Measurements from ENCODE around the gene AP1S3.

DNA sequence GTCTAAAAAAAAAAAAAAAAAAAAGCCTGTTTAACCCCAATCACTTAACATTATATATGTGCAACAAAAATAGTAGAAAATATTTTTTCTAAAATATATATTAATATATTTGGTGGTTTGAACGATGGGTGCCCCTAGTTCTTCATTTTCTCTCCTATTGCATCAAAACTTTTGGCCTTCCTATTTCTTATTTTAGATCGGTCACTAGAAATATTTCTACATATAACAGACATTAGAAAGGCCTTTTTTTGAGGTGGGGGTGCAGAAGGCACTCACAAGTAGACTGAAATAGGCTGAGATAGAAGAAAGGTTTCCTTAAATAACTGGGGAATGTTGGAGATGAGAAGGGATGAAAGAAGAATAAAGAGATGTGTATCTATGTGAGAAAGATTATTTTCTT, 49.3 kb upstream of the AP1S3 start:
- TF ChIP-seq, protein P1, sequence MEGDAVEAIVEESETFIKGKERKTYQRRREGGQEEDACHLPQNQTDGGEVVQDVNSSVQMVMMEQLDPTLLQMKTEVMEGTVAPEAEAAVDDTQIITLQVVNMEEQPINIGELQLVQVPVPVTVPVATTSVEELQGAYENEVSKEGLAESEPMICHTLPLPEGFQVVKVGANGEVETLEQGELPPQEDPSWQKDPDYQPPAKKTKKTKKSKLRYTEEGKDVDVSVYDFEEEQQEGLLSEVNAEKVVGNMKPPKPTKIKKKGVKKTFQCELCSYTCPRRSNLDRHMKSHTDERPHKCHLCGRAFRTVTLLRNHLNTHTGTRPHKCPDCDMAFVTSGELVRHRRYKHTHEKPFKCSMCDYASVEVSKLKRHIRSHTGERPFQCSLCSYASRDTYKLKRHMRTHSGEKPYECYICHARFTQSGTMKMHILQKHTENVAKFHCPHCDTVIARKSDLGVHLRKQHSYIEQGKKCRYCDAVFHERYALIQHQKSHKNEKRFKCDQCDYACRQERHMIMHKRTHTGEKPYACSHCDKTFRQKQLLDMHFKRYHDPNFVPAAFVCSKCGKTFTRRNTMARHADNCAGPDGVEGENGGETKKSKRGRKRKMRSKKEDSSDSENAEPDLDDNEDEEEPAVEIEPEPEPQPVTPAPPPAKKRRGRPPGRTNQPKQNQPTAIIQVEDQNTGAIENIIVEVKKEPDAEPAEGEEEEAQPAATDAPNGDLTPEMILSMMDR (IDR thresholded peaks at IDR 0.05): no peak
- TF ChIP-seq RAD21 (conservative IDR thresholded peaks at IDR 0.05 in 1 of 2, IDR thresholded peaks at IDR 0.05 in 1 of 2) (no peak), FOXS1 (CRISPR knock-in tag; IDR thresholded peaks at IDR 0.05) (no peak), KDM1A (IDR thresholded peaks at IDR 0.05; ENCODE audit: low read depth) (no peak), HDAC2 (IDR thresholded peaks at IDR 0.05) (no peak)
- TF ChIP-seq, protein P2, sequence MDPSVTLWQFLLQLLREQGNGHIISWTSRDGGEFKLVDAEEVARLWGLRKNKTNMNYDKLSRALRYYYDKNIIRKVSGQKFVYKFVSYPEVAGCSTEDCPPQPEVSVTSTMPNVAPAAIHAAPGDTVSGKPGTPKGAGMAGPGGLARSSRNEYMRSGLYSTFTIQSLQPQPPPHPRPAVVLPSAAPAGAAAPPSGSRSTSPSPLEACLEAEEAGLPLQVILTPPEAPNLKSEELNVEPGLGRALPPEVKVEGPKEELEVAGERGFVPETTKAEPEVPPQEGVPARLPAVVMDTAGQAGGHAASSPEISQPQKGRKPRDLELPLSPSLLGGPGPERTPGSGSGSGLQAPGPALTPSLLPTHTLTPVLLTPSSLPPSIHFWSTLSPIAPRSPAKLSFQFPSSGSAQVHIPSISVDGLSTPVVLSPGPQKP (IDR thresholded peaks at IDR 0.05; ENCODE audit: low read depth, low read length): no peak
